ENCODE measurements around the gene ARPC5. TPM values are rescaled to one million over a fixed set of nuclear protein-coding genes. Genes with fewer than 3 reads are reported as not detected.

ARPC5 gene
- total RNA-seq, 1 donor from 2014 or later, result 163 TPM

GRCh38 chr1:183572721-183573120 is 62.9 kb downstream of the ARPC5 start:
- Histone ChIP-seq H3K4me3 (ENCODE audit: low read depth, low read length) (no peak overlapping the region), H3K27me3 (ENCODE audit: control insufficient read depth, insufficient read depth, low read length) (no peaks in the 10 kb centered on the region), H3K36me3 (ENCODE audit: control insufficient read depth, insufficient read depth, low read length) (no peaks in the 10 kb centered on the region)
- TF ChIP-seq, protein P1, sequence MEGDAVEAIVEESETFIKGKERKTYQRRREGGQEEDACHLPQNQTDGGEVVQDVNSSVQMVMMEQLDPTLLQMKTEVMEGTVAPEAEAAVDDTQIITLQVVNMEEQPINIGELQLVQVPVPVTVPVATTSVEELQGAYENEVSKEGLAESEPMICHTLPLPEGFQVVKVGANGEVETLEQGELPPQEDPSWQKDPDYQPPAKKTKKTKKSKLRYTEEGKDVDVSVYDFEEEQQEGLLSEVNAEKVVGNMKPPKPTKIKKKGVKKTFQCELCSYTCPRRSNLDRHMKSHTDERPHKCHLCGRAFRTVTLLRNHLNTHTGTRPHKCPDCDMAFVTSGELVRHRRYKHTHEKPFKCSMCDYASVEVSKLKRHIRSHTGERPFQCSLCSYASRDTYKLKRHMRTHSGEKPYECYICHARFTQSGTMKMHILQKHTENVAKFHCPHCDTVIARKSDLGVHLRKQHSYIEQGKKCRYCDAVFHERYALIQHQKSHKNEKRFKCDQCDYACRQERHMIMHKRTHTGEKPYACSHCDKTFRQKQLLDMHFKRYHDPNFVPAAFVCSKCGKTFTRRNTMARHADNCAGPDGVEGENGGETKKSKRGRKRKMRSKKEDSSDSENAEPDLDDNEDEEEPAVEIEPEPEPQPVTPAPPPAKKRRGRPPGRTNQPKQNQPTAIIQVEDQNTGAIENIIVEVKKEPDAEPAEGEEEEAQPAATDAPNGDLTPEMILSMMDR (IDR thresholded peaks at IDR 0.05; ENCODE audit: insufficient read depth, low read length, poor library complexity, severe bottlenecking), result no peak
- no peak for DNase-seq (ENCODE audit: low read depth)

DNA sequence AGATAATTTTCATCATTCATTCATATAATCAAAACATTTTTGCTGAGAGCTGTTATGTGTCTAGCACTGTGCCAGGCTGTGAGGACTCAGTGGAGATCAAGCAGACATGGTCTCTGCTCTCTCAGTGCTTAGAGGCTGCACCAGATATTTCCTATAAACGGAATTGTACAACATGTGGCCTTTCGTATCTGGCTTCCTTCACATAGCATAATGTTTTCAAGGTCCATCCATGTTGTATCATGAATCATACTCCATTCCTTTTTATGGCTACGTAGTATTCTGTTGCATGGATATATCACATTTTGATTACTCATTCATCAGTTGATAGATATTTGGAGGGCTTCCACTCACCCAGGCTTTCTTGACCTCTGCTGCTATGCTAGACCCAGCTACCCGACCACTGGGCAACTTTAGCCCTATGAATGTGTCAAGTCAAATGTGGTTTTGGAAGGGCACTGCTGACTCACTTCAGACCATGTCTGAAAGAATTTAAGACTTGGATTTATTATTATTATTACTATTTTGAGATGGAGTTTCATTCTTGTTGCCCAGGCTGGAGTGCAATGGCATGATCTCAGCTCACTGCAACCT is 63.8 kb downstream of the ARPC5 start:
- DNase-seq (ENCODE audit: low read depth), result no peak
- TF ChIP-seq, protein P1 (IDR thresholded peaks at IDR 0.05; ENCODE audit: insufficient read depth, low read length, poor library complexity, severe bottlenecking), result no peak
- no peaks in the 10 kb centered on the region for H3K36me3 ChIP-seq (ENCODE audit: control insufficient read depth, insufficient read depth, low read length)

More for the DNA sequence above, 63.8 kb downstream of the ARPC5 start:
- Histone ChIP-seq H3K27me3 (ENCODE audit: control insufficient read depth, insufficient read depth, low read length) (no peaks in the 10 kb centered on the region), H3K4me3 (ENCODE audit: low read depth, low read length) (no peak overlapping the region)

Other genes starting within 250 kb of the ARPC5 start
- gene NMNAT2, start 217.4 kb downstream of the ARPC5 start, total RNA-seq, result 0.27 and 1.0 TPM in 2 replicates
- 54.3 and 62.2 TPM in 2 replicates for gene SMG7, start 163.3 kb downstream of the ARPC5 start, total RNA-seq
- gene NCF2, start 45.3 kb downstream of the ARPC5 start, total RNA-seq, result 62.5 and 86.1 TPM in 2 replicates
- gene APOBEC4, start 17.5 kb upstream of the ARPC5 start, total RNA-seq, result not detected in 2 replicates
- gene RGL1, start 169.3 kb upstream of the ARPC5 start, total RNA-seq, result 3.2 and 3.6 TPM in 2 replicates

Measured in kidney epithelial cell (primary cell).